Neutrophil (primary cell): Measurements from ENCODE around the gene NF1.
"Not testable (repeated sequence)": the region's sequence is repeated elsewhere in the genome, so short reads cannot be mapped to it uniquely, and the experiment has no call there.

ENCODE experiments used
- H3K27ac ChIP-seq: fragments of 200-600 bp; sonication (generic); 2 replicates; pipeline ENCODE4 v1.5.1; 2016; ENCODE audit warnings: mild to moderate bottlenecking, moderate library complexity
- H3K27me3 ChIP-seq: fragments of 200-600 bp; sonication (generic); 2 replicates; pipeline ENCODE4 v1.6.0; 2016; ENCODE audit warnings: mild to moderate bottlenecking
- H3K36me3 ChIP-seq: fragments of 200-600 bp; sonication (generic); 2 replicates; pipeline ENCODE4 v1.5.1; 2017
- H3K4me1 ChIP-seq, 2 experiments: fragments of 200-600 bp in 1 of 2; sonication (generic) in 1 of 2; 1 replicate in 1 of 2; 2 replicates in 1 of 2; pipeline versions ENCODE4 v1.5.1 to v1.6.1; 2013 to 2016; ENCODE audit warnings: low read depth in 1 of 2, low read length in 1 of 2, mild to moderate bottlenecking in 1 of 2, moderate library complexity in 1 of 2; ENCODE audit not compliant: control insufficient read depth in 1 of 2, insufficient read depth in 1 of 2
- H3K4me3 ChIP-seq, 2 experiments: fragments of 200-600 bp in 1 of 2; sonication (generic) in 1 of 2; 1 replicate in 1 of 2; 2 replicates in 1 of 2; pipeline ENCODE4 v1.5.1; 2013 to 2016; ENCODE audit warnings: low read depth in 1 of 2, low read length in 1 of 2, mild to moderate bottlenecking in 1 of 2, moderate library complexity in 1 of 2
- H3K9me3 ChIP-seq: fragments of 200-600 bp; sonication (generic); 2 replicates; pipeline ENCODE4 v1.5.1; 2016
- TF ChIP-seq, protein P1 (sequence below): fragments of 200-600 bp; sonication (generic); IDR thresholded peaks from 2 replicates; pipeline ENCODE4 v1.5.1; 2016; ENCODE audit warnings: antibody characterized with exemption

The NF1 gene

GRCh38 chr17:31260151-31260550 is 165.4 kb downstream of the NF1 start:
- Histone ChIP-seq H3K36me3 (peaks cover 8% of the 10 kb centered on the region), H3K9me3 (no peaks in the 10 kb centered on the region), H3K4me1 (no peaks in the 10 kb centered on the region), H3K27me3 (no peaks in the 10 kb centered on the region), H3K4me3 (no peak overlapping the region), H3K27ac (no peak overlapping the region)
- TF ChIP-seq, protein P1, sequence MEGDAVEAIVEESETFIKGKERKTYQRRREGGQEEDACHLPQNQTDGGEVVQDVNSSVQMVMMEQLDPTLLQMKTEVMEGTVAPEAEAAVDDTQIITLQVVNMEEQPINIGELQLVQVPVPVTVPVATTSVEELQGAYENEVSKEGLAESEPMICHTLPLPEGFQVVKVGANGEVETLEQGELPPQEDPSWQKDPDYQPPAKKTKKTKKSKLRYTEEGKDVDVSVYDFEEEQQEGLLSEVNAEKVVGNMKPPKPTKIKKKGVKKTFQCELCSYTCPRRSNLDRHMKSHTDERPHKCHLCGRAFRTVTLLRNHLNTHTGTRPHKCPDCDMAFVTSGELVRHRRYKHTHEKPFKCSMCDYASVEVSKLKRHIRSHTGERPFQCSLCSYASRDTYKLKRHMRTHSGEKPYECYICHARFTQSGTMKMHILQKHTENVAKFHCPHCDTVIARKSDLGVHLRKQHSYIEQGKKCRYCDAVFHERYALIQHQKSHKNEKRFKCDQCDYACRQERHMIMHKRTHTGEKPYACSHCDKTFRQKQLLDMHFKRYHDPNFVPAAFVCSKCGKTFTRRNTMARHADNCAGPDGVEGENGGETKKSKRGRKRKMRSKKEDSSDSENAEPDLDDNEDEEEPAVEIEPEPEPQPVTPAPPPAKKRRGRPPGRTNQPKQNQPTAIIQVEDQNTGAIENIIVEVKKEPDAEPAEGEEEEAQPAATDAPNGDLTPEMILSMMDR = no peak

DNA sequence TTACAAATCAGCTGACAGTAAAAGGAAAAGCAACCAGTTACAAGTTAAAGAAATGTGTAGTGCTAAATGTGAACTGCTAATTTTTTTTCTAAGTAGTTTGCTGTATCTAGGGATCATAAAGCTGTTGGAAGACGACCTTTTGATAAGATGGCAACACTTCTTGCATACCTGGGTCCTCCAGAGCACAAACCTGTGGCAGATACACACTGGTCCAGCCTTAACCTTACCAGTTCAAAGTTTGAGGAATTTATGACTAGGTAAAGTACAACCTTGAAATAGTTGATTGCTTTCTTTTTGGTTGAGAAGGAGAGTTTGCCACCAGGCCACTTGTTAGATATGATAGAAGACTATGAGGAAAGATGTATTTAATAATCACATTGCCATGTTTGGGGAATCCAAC is 166.8 kb downstream of the NF1 start:
- H3K4me3 ChIP-seq = no peak overlapping the region

DNA sequence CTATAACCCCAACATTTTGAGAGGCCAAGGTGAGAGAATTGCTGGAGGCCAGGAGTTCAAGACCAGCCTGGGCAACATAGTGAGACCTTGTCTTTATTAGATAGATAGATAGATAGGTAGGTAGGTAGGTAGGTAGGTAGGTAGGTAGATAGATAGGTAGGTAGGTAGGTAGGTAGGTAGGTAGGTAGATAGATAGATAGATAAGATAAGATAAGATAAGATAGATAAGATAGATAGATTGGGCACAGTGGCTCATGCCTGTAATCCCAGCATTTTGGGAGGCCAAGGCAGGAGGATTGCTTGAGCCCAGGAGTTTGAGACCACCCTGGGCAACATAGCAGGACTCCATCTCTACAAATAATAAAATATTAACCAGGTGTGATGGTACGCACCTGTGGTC is 168.1 kb downstream of the NF1 start:
- not testable (repeated sequence) for H3K36me3 ChIP-seq, H3K4me1 ChIP-seq, H3K9me3 ChIP-seq, H3K27me3 ChIP-seq, H3K27ac ChIP-seq, H3K4me3 ChIP-seq

More for the DNA sequence above, 166.8 kb downstream of the NF1 start:
- Histone ChIP-seq H3K27me3 (no peaks in the 10 kb centered on the region), H3K4me1 (no peaks in the 10 kb centered on the region), H3K9me3 (no peaks in the 10 kb centered on the region), H3K27ac (no peak overlapping the region), H3K36me3 (peaks cover 8% of the 10 kb centered on the region)
- TF ChIP-seq, protein P1 = no peak

- TF ChIP-seq, protein P1 = no peak
- H3K4me1 ChIP-seq = peaks cover 13% of the 10 kb centered on the region in 2 experiments
Measured at GRCh38 chr17:31266042-31266441, 171.3 kb downstream of the NF1 start.

DNA sequence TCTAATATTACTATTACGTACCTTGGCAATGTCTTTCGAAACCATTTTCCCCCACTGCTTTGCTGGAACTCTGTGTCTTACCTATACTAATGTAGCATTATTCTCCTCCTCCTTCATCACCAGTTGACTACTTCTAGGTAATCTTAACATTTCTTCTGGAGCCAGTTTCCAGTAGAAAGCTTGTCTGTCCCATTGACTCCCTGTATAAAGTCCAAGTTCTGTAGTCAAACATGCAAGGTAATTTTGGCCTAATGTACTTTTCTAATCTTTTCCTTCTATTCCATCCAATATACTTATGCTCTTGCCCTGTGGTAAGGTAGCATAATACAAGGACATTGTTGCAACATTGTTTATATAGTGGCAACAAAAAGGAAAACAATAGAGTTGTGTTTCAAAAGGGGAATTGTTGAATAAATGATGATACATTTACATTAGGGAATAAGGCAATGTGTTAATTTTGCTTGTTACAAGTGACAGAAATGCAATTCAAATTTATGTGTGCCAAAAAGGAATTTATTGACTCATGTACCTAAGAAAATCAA is 174.3 kb downstream of the NF1 start:
- H3K27ac ChIP-seq = peak overlapping the region; percentile 1
- H3K27me3 ChIP-seq = no peaks in the 10 kb centered on the region
- TF ChIP-seq, protein P1 = no peak
- peaks cover 31 to 33% of the 10 kb centered on the region in 2 experiments for H3K4me1 ChIP-seq
- no peaks in the 10 kb centered on the region for H3K36me3 ChIP-seq
- no peaks in the 10 kb centered on the region for H3K9me3 ChIP-seq
- H3K4me3 ChIP-seq = no peak overlapping the region

More at GRCh38 chr17:31266042-31266441, 171.3 kb downstream of the NF1 start:
- Histone ChIP-seq H3K27me3 (no peaks in the 10 kb centered on the region), H3K36me3 (peaks cover 8% of the 10 kb centered on the region), H3K4me3 (no peak overlapping the region), H3K9me3 (no peaks in the 10 kb centered on the region), H3K27ac (no peak overlapping the region)

- no peak overlapping the region for H3K4me3 ChIP-seq
- H3K27me3 ChIP-seq = no peaks in the 10 kb centered on the region
- peaks cover 36 to 38% of the 10 kb centered on the region in 2 experiments for H3K4me1 ChIP-seq
- no peaks in the 10 kb centered on the region for H3K36me3 ChIP-seq
- peak overlapping the region; percentile 1 for H3K27ac ChIP-seq
- TF ChIP-seq, protein P1 = no peak
- no peaks in the 10 kb centered on the region for H3K9me3 ChIP-seq
Measured at GRCh38 chr17:31269578-31269983, 174.8 kb downstream of the NF1 start.
